Measurements from ENCODE around the gene NBAS.

NBAS gene

GRCh38 chr2:15166878-15167277, 394.3 kb downstream of the NBAS start:
- no peak for DNase-seq (ENCODE audit: low spot score)

DNA sequence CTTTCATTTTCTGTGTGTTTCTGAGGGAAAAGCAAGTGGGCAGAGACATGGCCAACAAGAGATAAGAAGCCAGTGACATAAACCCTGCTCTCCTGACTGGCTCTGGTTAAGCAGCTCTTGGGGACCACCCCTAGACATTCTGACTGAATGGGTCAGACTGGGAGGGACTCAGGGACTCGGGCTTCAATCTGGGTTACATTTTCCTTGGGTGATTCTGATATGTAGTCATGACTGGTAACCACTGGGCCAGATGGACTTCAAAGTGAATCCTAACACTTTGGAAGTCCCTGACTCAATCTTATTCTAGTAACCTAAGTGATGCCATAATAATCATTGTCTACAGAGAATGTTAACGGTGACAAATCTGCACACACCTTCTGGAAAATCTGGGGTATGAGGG, 397.8 kb downstream of the NBAS start:
- DNase-seq (ENCODE audit: low spot score): peak; percentile 16

DNA sequence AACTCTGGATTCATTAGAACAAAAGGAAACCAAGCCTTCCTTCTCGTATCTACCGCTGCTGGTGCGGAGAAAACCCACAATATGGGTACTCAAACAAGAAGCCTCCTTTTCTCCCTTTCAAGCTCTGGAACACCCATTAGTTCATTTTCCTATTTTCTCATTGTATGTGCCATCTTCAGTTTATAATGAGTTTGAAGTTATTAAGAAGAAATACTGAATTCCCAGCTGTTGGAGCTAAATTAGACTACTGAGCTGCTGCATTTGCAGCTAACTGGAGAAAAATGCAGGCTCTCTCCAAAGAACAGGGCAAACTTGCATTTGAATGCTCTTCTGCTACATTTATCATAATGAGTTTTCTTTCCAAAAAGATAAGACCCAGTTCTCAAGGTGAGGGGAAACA, 398.5 kb downstream of the NBAS start:
- no peak for DNase-seq (ENCODE audit: low spot score)

GRCh38 chr2:15160201-15160991, 400.7 kb downstream of the NBAS start:
- DNase-seq (ENCODE audit: low spot score): no peak

- DNase-seq (ENCODE audit: low spot score): peak; percentile 20
Measured at GRCh38 chr2:15159751-15160177, 401.4 kb downstream of the NBAS start.

DNA sequence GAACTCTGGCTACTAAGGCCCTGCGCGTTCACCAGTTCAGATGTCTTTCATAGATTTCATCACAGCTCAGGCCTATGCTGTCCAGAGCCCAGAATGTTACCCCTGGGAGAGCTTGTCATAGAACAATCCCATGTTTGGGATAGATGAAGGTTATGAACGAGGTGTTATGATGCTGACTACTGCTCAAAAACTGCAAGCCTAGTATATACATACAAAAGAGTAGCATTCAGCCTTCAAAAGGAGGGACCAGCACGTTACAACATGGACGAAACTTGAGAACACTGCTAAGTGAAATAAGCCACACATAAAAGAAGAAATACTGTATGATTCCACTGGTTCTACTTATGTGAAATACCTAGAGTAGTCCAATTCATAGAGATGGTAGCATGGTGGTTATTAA, 401.9 kb downstream of the NBAS start:
- DNase-seq (ENCODE audit: low spot score): no peak

GRCh38 chr2:15158532-15158931, 402.6 kb downstream of the NBAS start:
- DNase-seq (ENCODE audit: low spot score): no peak

- DNase-seq (ENCODE audit: low spot score): no peak
Measured at GRCh38 chr2:15158100-15158499, 403.0 kb downstream of the NBAS start.

DNA sequence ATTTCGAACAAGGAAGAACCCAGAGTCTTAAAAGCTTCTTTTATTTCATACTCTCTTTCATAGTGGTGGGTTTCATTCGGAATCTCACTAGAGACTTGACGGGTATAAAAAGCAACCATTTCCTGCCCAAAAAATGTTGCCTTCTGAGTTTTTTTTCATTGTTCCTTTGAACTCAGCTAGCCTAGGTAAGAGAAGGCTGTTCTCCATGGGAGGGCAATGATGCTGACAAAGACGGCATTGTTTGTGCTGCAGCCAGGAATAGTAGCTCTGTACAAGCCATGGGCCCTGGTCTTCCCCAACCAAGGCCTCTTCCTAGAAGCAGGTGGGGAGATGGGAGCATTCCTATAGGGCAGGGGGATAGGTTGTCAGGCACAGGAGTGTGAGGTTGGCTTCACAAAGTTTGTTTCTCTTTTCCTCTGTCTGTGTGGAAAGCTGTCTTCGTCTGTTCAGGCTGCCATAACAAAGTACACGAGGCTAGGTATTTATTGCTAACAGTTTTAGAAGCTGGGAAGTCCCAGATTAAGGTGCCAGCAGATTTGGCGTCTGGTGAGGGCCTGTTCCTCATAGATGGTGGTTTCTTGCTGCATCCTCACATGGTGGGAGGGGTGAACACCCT, 405.1 kb downstream of the NBAS start:
- DNase-seq (ENCODE audit: low spot score): no peak

GRCh38 chr2:15154297-15154696, 406.8 kb downstream of the NBAS start:
- DNase-seq (ENCODE audit: low spot score): no peak

- DNase-seq (ENCODE audit: low spot score): no peak
Measured at GRCh38 chr2:15152382-15152781, 408.8 kb downstream of the NBAS start.

DNA sequence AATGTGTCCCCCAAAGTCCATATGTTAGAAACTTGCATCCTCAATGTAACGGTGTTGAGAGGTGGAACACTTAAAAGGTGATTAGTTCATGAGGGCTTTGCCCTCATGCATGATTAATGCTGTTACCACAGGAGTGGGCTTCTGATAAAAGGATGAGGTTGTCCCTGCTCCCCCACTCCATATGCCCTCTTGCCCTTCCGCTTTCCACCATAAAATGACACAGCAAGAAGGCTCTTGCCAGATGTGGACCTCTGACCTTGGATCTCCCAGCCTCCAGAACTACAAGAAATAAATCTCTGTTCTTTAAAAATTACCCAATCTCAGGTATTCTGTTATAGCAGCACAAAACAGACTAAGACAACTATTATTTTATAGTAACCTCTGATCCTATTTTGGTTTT, 412.1 kb downstream of the NBAS start:
- DNase-seq (ENCODE audit: low spot score): no peak

DNA sequence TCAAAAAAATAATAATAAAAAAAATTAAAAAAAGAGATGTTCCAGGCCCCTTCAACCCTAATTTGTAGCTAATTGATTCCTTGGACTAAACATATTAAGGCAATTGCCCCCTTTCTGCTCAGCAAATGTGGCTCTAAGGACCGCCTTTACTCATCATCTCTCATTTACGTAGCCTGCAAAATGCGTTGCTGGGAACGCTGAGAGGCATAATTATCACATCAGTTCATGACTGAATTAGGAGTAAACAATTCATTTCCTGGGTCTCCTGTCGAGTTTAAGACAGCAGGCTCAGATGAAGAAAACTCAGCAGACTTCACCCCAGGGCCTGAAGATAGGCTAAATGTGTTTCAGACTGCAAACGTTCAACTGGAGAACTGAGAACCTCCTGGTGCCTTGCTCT, 413.5 kb downstream of the NBAS start:
- no peak for DNase-seq (ENCODE audit: low spot score)

- DNase-seq (ENCODE audit: low spot score): no peak
Measured at GRCh38 chr2:15146960-15147359, 414.2 kb downstream of the NBAS start.

GRCh38 chr2:15145919-15146318, 415.2 kb downstream of the NBAS start:
- no peak for DNase-seq (ENCODE audit: low spot score)

- no peak for DNase-seq (ENCODE audit: low spot score)
Measured at GRCh38 chr2:15145046-15145817, 415.9 kb downstream of the NBAS start.

DNA sequence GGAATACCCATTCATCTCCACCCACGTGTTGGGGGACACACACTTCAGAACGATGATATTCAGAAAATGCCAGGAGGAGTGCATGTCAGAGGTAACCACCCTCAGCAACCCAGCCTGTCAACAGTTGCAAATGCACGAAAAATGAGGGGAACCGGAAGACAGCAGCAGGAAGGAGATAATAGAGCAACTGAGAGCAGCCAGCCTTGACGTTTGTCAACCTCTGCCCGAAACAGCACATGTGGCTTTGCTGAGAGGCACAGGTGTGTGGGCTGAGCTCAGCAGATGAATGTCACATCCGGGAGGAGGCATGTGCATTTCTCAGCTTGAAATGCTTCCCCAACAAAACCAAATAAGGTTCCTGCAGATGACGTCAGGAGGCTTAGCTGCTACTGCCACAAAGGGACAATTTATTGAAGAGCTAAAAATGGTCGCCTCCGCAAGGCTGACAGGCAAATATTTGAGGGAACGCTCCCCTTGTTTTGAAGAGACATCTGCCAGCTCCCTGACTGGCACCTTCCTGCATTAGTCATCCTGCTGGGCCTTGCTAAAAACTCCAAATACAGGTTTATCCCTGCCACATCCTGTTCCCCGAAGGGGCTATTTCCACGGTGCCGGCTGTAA, 419.0 kb downstream of the NBAS start:
- DNase-seq (ENCODE audit: low spot score): no peak

DNA sequence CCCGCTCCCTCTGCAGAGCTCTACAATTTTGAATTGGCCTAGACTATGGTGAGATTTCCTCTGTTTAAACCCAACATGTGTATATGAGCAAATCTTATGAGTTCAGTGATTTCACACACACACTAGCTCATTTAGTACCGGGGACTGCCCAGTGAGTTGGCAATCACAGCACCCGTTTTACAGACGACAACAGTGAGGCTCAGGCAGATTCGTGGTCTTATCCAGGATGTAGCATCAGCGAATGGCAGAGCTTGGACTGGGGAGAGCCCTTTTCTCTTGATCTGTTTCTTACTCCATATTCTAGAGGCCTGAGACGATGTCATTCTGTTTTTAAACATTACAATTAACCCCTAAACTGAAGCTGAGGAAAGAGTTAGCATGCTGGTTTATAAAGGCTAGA, 419.9 kb downstream of the NBAS start:
- no peak for DNase-seq (ENCODE audit: low spot score)

GRCh38 chr2:15136639-15137038, 424.5 kb downstream of the NBAS start:
- no peak for DNase-seq (ENCODE audit: low spot score)

DNA sequence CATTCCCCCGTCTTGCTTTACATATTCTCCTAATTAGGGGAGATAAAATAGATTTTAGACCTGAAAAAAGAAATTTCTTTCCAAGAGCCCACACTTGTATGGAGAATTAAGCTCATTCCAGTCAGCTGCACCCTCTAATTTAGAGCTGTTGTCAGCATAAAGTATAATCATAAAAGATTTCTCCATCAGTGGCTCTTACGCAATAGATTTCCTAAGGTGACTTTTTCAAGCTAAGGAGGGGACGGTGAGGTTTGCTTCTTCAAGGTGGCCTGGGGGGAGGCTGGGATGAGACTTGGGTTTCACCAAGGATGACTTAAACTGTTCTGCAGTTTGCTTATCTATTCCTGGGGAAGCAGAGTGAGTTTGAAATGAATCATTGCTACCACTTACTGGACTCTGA, 426.2 kb downstream of the NBAS start:
- DNase-seq (ENCODE audit: low spot score): no peak

DNA sequence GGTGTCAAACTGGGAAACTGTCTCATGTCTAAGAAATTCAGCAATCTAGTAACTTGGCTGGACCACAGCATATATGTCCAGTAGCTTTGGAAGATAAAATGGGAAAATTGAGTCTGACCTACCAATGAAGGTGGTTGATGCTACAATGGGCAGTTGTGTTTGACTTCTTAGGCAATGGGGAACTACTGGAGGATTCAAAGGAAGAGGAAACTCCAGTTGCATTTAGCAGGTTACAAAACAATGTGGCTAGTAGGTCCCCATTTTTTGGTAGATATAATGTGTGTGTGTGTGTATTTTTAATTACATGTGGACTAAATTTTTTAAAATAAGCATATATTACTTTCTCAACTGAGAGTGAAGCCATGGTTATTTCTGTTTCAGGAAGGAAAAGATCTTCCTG, 427.7 kb downstream of the NBAS start:
- DNase-seq (ENCODE audit: low spot score): no peak

GRCh38 chr2:15128846-15129245, 432.3 kb downstream of the NBAS start:
- DNase-seq (ENCODE audit: low spot score): no peak

DNA sequence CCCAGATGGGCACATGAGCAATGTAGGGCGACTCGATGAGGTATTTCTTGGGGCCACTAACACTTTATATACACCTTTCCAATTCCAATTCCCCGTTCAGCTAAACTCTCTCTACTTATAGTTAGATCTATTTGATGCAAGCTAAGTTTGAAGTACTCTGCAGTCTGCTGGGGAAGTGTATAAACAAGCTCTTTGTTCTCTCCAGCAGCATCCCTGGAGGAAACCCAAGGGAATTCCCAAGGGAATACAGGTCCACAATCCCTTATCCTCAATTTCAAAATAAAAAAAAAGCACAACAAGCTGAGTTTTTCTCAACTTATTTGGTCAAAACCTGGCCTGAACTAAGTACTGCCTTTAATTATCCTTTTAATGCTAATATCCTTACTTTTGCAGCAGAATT, 433.3 kb downstream of the NBAS start:
- no peak for DNase-seq (ENCODE audit: low spot score)

Measured in AG08396 (cell line).